GM18508 (cell line): ENCODE measurements around the gene SMIM45.

Source experiments
- ATAC-seq: cut with Tn5 transposase; IDR thresholded peaks from one replicate; pipeline ENCODE4 v1.9.1; 2021; ENCODE audit warnings: moderate number of reproducible peaks; ENCODE audit not compliant: insufficient read depth, unreplicated experiment

SMIM45 gene

GRCh38 chr22:41995211-41995610, 43.3 kb downstream of the SMIM45 start:
- ATAC-seq: no peak

GRCh38 chr22:41996826-41997225, 44.9 kb downstream of the SMIM45 start:
- ATAC-seq: no peak

GRCh38 chr22:41998361-41999261, 46.7 kb downstream of the SMIM45 start, which contains the start of gene WBP2NL:
Gene WBP2NL (plus strand): TSS chr22:41998788. CDS start chr22:41998819, 31 bp downstream.
- no peak for ATAC-seq

GRCh38 chr22:42000466-42000865, 48.5 kb downstream of the SMIM45 start:
- no peak for ATAC-seq

- no peak for ATAC-seq
These were observed 49.2 kb downstream of the SMIM45 start for GRCh38 chr22:42001121-42001520.

GRCh38 chr22:42001706-42002105, 49.8 kb downstream of the SMIM45 start:
- ATAC-seq: no peak

- ATAC-seq: no peak
These were observed 56.0 kb downstream of the SMIM45 start for GRCh38 chr22:42007922-42008321.
